GM10266 (cell line): ENCODE results near the gene COL23A1.

Source experiments
- DNase-seq: peaks from one replicate; pipeline ENCODE4 v3.0.0; 2012; ENCODE audit errors: extremely low spot score
- CTCF ChIP-seq: IDR thresholded peaks from 2 replicates; pipeline ENCODE4 v1.5.1; 2012; ENCODE audit warnings: mild to moderate bottlenecking, low read depth; ENCODE audit not compliant: control insufficient read depth, insufficient read depth; ENCODE audit errors: missing control alignments

COL23A1 gene

GRCh38 chr5:178267245-178267644 lies 322.9 kb downstream of the COL23A1 start:
- DNase-seq, result no peak
- no peak for TF ChIP-seq CTCF

- no peak for TF ChIP-seq CTCF
- no peak for DNase-seq
Measured at GRCh38 chr5:178266581-178266980, 323.6 kb downstream of the COL23A1 start.

DNA sequence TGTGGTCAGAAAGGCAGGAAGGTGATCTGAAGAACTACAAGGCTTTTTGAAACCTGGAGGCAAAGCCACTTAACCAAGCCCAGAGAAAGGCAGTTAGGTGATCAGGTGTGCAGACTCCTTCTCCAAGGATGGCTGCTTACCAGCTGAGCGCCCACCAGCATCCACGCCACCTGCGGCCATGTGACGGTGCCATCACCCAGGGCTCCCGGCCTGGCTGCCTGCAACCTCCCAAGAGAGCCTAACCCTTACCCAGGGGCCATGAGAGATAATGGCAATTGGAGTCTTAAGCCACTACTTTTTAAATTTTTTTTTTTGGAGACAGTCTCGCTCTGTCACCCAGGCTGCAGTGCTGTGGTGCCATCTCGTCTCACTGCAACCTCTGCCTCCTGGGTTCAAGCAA lies 324.4 kb downstream of the COL23A1 start:
- no peak for TF ChIP-seq CTCF
- no peak for DNase-seq

DNA sequence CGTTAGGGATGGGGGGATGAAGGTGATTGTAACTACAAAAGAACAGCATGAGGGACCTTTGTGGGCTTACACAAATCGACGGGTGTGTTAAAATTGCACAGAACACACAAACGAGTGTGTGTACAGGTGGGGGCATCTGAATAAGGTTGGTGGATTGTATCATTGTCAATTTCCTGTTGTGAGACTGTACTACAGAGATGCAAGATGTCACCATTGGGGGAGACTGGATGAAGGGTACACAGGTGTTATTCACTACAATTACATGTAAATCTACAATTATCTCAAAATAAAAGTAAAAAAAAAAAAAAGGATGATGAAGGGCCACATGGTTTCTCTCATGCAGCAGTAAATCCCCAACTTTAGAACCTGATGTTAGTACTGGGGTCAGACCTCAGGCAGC lies 326.1 kb downstream of the COL23A1 start:
- DNase-seq, result no peak
- no peak for TF ChIP-seq CTCF

DNA sequence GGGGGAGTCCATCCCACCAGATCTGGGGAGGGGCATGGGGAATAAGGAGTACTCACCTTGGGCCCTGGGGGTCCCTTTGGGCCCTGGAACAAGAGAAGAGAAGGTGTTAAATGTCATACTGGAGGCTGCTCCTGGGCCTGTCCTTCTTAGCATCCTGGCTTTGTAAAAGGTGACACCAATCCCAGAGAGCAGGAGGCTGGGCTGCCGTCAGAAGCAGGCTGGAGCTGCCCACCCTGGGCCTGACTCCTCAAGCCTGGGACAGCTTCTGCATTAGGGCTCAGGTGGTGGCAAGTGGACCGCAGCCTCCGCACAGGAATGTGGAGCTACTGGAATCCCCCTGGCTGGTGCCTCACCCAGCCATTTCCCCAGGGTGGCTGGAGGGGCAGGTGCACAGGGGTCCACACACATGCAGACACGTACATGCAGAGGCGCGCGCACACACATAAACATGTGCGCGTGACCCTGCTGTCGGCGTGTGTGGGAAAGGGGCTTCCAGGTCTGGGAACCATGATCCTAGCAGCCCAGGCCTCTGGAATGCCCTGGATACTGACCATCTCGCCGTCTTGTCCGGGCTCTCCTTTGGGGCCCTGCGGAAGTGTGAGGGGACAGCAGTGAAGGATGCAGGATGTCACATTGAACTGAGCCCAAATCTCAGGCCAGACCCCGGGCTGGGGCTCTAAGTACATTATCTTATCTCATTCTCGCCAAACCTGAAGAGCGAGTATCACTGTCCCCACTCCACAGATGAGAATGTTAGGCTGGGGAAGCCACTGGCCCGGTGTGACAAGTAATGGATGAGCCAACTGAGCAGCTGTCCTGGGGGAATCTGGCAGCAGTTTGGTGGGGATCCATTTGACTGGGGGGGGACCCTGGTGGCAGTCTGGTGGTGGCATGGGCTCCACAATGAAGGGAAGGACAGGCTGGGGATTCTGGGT lies 328.3 kb downstream of the COL23A1 start:
- no peak for TF ChIP-seq CTCF

GRCh38 chr5:178259623-178260536 lies 330.3 kb downstream of the COL23A1 start:
- DNase-seq, result no peak
- TF ChIP-seq CTCF, result no peak

More for the DNA sequence above, 328.3 kb downstream of the COL23A1 start:
- DNase-seq, result no peak
